ENCODE results near the gene TTBK1. TPM values are rescaled to one million over a fixed set of nuclear protein-coding genes. Genes with fewer than 3 reads are reported as not detected.

The TTBK1 gene
- polyA plus RNA-seq, 1 donor from 2014 or later = 4.2 TPM

GRCh38 chr6:43278524-43279078 lies 35.3 kb downstream of the TTBK1 start:
- Histone ChIP-seq H3K36me3 (ENCODE audit: insufficient read depth, low read length) (no peaks in the 10 kb centered on the region), H3K4me2 (ENCODE audit: low read length) (no peak overlapping the region), H3K79me2 (replicated peaks; ENCODE audit: insufficient read depth, low read length) (no peaks in the 10 kb centered on the region), H3K9ac (ENCODE audit: low read length) (no peak overlapping the region), H3F3A (ENCODE audit: insufficient read depth, low read length, poor library complexity, severe bottlenecking) (no peaks in the 10 kb centered on the region), H3K27me3 (ENCODE audit: insufficient read depth, low read depth, low read length) (peaks cover 21% of the 10 kb centered on the region), H3K9me3 (ENCODE audit: low read length) (no peaks in the 10 kb centered on the region), H3K27ac (ENCODE audit: low read length) (no peak overlapping the region), H4K20me1 (ENCODE audit: insufficient read depth) (no peaks in the 10 kb centered on the region), H3K9me2 (ENCODE audit: insufficient read depth, low read length) (no peaks in the 10 kb centered on the region), H2AFZ (ENCODE audit: low read depth, low read length) (no peak overlapping the region), H3K4me3 (ENCODE audit: low read length) (no peak overlapping the region)
- no peak for TF ChIP-seq EP300 (conservative IDR thresholded peaks at IDR 0.05; ENCODE audit: poor library complexity, severe bottlenecking)
- TF ChIP-seq POLR2AphosphoS5 (IDR thresholded peaks at IDR 0.05) = no peak
- no peak for TF ChIP-seq SMC3 (conservative IDR thresholded peaks at IDR 0.05; ENCODE audit: poor library complexity)
- no peak for TF ChIP-seq MXI1 (conservative IDR thresholded peaks at IDR 0.05; ENCODE audit: poor library complexity, severe bottlenecking)
- TF ChIP-seq TAF1 (IDR thresholded peaks at IDR 0.05; ENCODE audit: low read depth) = no peak
- TF ChIP-seq CTCF (IDR thresholded peaks at IDR 0.05; ENCODE audit: poor library complexity, severe bottlenecking) = no peak
- TF ChIP-seq EZH2 (IDR thresholded peaks at IDR 0.05; ENCODE audit: borderline replicate concordance, insufficient read depth, low read length, poor library complexity, severe bottlenecking) = no peak
- TF ChIP-seq REST (IDR thresholded peaks at IDR 0.05; ENCODE audit: borderline replicate concordance) = no peak
- TF ChIP-seq RAD21 (conservative IDR thresholded peaks at IDR 0.05) = no peak

GRCh38 chr6:43280234-43280633 lies 37.0 kb downstream of the TTBK1 start:
- H3K9me3 ChIP-seq (ENCODE audit: low read length) = no peaks in the 10 kb centered on the region
- H3K9ac ChIP-seq (ENCODE audit: low read length) = no peak overlapping the region
- peaks cover 7% of the 10 kb centered on the region for H3K27me3 ChIP-seq (ENCODE audit: insufficient read depth, low read depth, low read length)
- H3F3A ChIP-seq (ENCODE audit: insufficient read depth, low read length, poor library complexity, severe bottlenecking) = no peaks in the 10 kb centered on the region
- H2AFZ ChIP-seq (ENCODE audit: low read depth, low read length) = no peak overlapping the region
- no peaks in the 10 kb centered on the region for H4K20me1 ChIP-seq (ENCODE audit: insufficient read depth)
- H3K4me2 ChIP-seq (ENCODE audit: low read length) = no peak overlapping the region
- no peaks in the 10 kb centered on the region for H3K36me3 ChIP-seq (ENCODE audit: insufficient read depth, low read length)
- H3K4me3 ChIP-seq (ENCODE audit: low read length) = no peak overlapping the region
- TF ChIP-seq RAD21 (conservative IDR thresholded peaks at IDR 0.05) (no peak), TAF1 (IDR thresholded peaks at IDR 0.05; ENCODE audit: low read depth) (no peak), SMC3 (conservative IDR thresholded peaks at IDR 0.05; ENCODE audit: poor library complexity) (no peak), REST (IDR thresholded peaks at IDR 0.05; ENCODE audit: borderline replicate concordance) (no peak), MXI1 (conservative IDR thresholded peaks at IDR 0.05; ENCODE audit: poor library complexity, severe bottlenecking) (no peak), EP300 (conservative IDR thresholded peaks at IDR 0.05; ENCODE audit: poor library complexity, severe bottlenecking) (no peak), EZH2 (IDR thresholded peaks at IDR 0.05; ENCODE audit: borderline replicate concordance, insufficient read depth, low read length, poor library complexity, severe bottlenecking) (no peak), CTCF (IDR thresholded peaks at IDR 0.05; ENCODE audit: poor library complexity, severe bottlenecking) (no peak), POLR2AphosphoS5 (IDR thresholded peaks at IDR 0.05) (no peak)
- no peaks in the 10 kb centered on the region for H3K79me2 ChIP-seq (replicated peaks; ENCODE audit: insufficient read depth, low read length)
- no peak overlapping the region for H3K27ac ChIP-seq (ENCODE audit: low read length)
- H3K9me2 ChIP-seq (ENCODE audit: insufficient read depth, low read length) = no peaks in the 10 kb centered on the region

Measured in neural cell (in vitro differentiated cells).